Esophagus squamous epithelium (tissue), 5 donors: Measurements from ENCODE around the gene PCDHA3. TPM values are rescaled to one million over a fixed set of nuclear protein-coding genes. Genes with fewer than 3 reads are reported as not detected.
"Not testable (repeated sequence)": the region's sequence is repeated elsewhere in the genome, so short reads cannot be mapped to it uniquely, and the experiment has no call there.

ENCODE experiments used
- DNase-seq: peaks from one replicate; lab custom pipeline; 2025; lab: John Stamatoyannopoulos, UW
- H3K27ac ChIP-seq, 4 donors: fragments of 200-600 bp; sonication (generic); one replicate each; pipeline ENCODE4 v1.5.1; 2016 to 2019; ENCODE audit warnings: mild to moderate bottlenecking in 1 of 4
- H3K27me3 ChIP-seq, 4 donors: fragments of 200-600 bp; sonication (generic); 1 replicate in 3 of 4; 2 replicates in 1 of 4; pipeline versions ENCODE4 v1.5.1 to v1.6.0; 2017 to 2021; ENCODE audit warnings: antibody characterized with exemption in 1 of 4
- H3K36me3 ChIP-seq, 3 donors: fragments of 200-600 bp; sonication (generic); one replicate each; pipeline ENCODE4 v1.5.1; 2016 to 2019
- H3K4me1 ChIP-seq, 3 donors: fragments of 200-600 bp; sonication (generic); one replicate each; pipeline ENCODE4 v1.5.1; 2017 to 2019
- H3K4me3 ChIP-seq, 4 donors: fragments of 200-600 bp; sonication (generic); 1 replicate in 3 of 4; 2 replicates in 1 of 4; pipeline ENCODE4 v1.5.1; 2016 to 2019; ENCODE audit warnings: mild to moderate bottlenecking in 2 of 4, moderate library complexity in 1 of 4
- H3K9me3 ChIP-seq, 3 donors: fragments of 200-600 bp; sonication (generic); one replicate each; pipeline ENCODE4 v1.5.1; 2016 to 2019
- CTCF ChIP-seq, 6 experiments: fragments of 450-650 bp in 4 of 6; fragments of 200-600 bp in 2 of 6; sonication (generic) in 2 of 6; IDR thresholded peaks; one replicate each; pipeline ENCODE4 v1.5.1; 2016 to 2019; ENCODE audit warnings: antibody characterized with exemption in 6 of 6, mild to moderate bottlenecking in 4 of 6, moderate library complexity in 4 of 6
- POLR2A ChIP-seq, 4 donors: fragments of 450-650 bp; IDR thresholded peaks; one replicate each; pipeline ENCODE4 v1.6.1; 2017; ENCODE audit warnings: antibody characterized with exemption in 4 of 4, mild to moderate bottlenecking in 4 of 4, moderate library complexity in 3 of 4
- WGBS, 2 donors: methylation state at CpG; one replicate each; pipeline ENCODE4 v1.1.5; 2018; 5-methylcytosine and 5-hydroxymethylcytosine counted together
- intact Hi-C: fragments of 100-400 bp; cut with DNase I; formaldehyde crosslinking; loops from one replicate; pipeline ENCODE4 v1.15.0; 2022
- total RNA-seq, 4 donors: library from RNA; depleted of rRNA; stranded (reverse); fragments of >200 nt; gene quantifications; one replicate each; pipeline ENCODE4 v1.1.0, GENCODE V29; 2016
- donor health status: DM: yes; HTN: yes; CAD: no.

The PCDHA3 gene
- total RNA-seq, 4 donors from 2014 or later: 0.09 to 0.19 (median 0.18) TPM; not detected in 1

GRCh38 chr5:140835622-140836510, 35.0 kb downstream of the PCDHA3 start:
- no peaks in the 10 kb centered on the region for H3K4me1 ChIP-seq
- H3K27me3 ChIP-seq: peaks cover 0 to 31% (median 0%) of the 10 kb centered on the region in 4 donors
- WGBS, 2 donors: 63 to 64% methylated on average over 39 to 61 of the region's 103 CpGs
- intact Hi-C loops: no loop called here
- H3K4me3 ChIP-seq: no peak overlapping the region
- DNase-seq: no peak
- no peaks in the 10 kb centered on the region for H3K36me3 ChIP-seq
- H3K9me3 ChIP-seq: peaks cover 0 to 37% (median 19%) of the 10 kb centered on the region in 3 donors
- TF ChIP-seq CTCF (IDR thresholded peaks at IDR 0.05) (no peak), POLR2A (IDR thresholded peaks at IDR 0.05) (no peak)
- H3K27ac ChIP-seq: no peak overlapping the region

GRCh38 chr5:140840978-140841962, 40.4 kb downstream of the PCDHA3 start, which contains the start of gene PCDHA8:
Gene PCDHA8 (plus strand): TSS chr5:140841187. CDS start chr5:140841322, 135 bp downstream.
- TF ChIP-seq POLR2A (IDR thresholded peaks at IDR 0.05): no peak
- no peak for TF ChIP-seq CTCF (IDR thresholded peaks at IDR 0.05)
- Histone ChIP-seq H3K27ac (no peak within 1 kb of the TSS), H3K27me3 (peaks cover 0 to 19% (median 0%) of the 10 kb centered on the region in 4 donors), H3K36me3 (no peaks in the 10 kb centered on the region), H3K4me1 (no peaks in the 10 kb centered on the region), H3K9me3 (peaks cover 0 to 42% (median 20%) of the 10 kb centered on the region in 3 donors), H3K4me3 (no peak within 1 kb of the TSS)
- intact Hi-C loops: no loop called here
- WGBS, 2 donors: 30 to 34% methylated on average over 18 to 40 of the region's 47 CpGs
- no peak for DNase-seq

GRCh38 chr5:140842798-140843733, 42.2 kb downstream of the PCDHA3 start:
- H3K9me3 ChIP-seq: peaks cover 0 to 34% (median 16%) of the 10 kb centered on the region in 3 donors
- no peaks in the 10 kb centered on the region for H3K4me1 ChIP-seq
- H3K27ac ChIP-seq: no peak overlapping the region
- peaks cover 0 to 28% (median 0%) of the 10 kb centered on the region in 4 donors for H3K27me3 ChIP-seq
- WGBS, 2 donors: 67 to 68% methylated on average over 34 of the region's 87 CpGs
- TF ChIP-seq CTCF (IDR thresholded peaks at IDR 0.05) (no peak), POLR2A (IDR thresholded peaks at IDR 0.05) (no peak)
- DNase-seq: no peak
- intact Hi-C loops: no loop called here
- H3K4me3 ChIP-seq: no peak overlapping the region
- no peaks in the 10 kb centered on the region for H3K36me3 ChIP-seq

GRCh38 chr5:140848139-140849102, 47.6 kb downstream of the PCDHA3 start, which contains the start of gene PCDHA9:
Gene PCDHA9 (plus strand): TSS chr5:140848382. CDS start chr5:140848496, 114 bp downstream.
- intact Hi-C loops, H3K4me3 ChIP-seq, H3K36me3 ChIP-seq, DNase-seq, H3K27ac ChIP-seq, H3K4me1 ChIP-seq: not testable (repeated sequence)
- 23 to 27% methylated on average over 8 to 10 of the region's 48 CpGs for WGBS, 2 donors
- Histone ChIP-seq H3K9me3 (peaks cover 0 to 30% (median 24%) of the 10 kb centered on the region in 3 donors), H3K27me3 (peaks cover 0 to 43% (median 0%) of the 10 kb centered on the region in 4 donors)

- intact Hi-C loops, H3K4me3 ChIP-seq, DNase-seq, H3K4me1 ChIP-seq, H3K36me3 ChIP-seq, H3K27ac ChIP-seq: not testable (repeated sequence)
- H3K9me3 ChIP-seq: peaks cover 0 to 33% (median 23%) of the 10 kb centered on the region in 3 donors
- WGBS, 2 donors: 65 to 72% methylated on average over 20 to 57 of the region's 101 CpGs
- H3K27me3 ChIP-seq: peaks cover 0 to 44% (median 0%) of the 10 kb centered on the region in 4 donors
These were observed 49.2 kb downstream of the PCDHA3 start for GRCh38 chr5:140849831-140850634.
